Endothelial cell (in vitro differentiated cells): ENCODE results near the gene MYO1E. TPM values are rescaled to one million over a fixed set of nuclear protein-coding genes. Genes with fewer than 3 reads are reported as not detected.

Experiments
- DNase-seq: peaks from one replicate; pipeline ENCODE4 v3.0.0; 2021; ENCODE audit warnings: low spot score
- H3K27ac Mint-ChIP-seq: one replicate; pipeline ENCODE4 v1.8.0; 2021; ENCODE audit warnings: mixed read lengths, inconsistent platforms; ENCODE audit not compliant: unreplicated experiment
- H3K27me3 Mint-ChIP-seq: one replicate; pipeline ENCODE4 v1.8.0; 2021; ENCODE audit warnings: mild to moderate bottlenecking, moderate library complexity, mixed read lengths, inconsistent platforms; ENCODE audit not compliant: unreplicated experiment
- H3K36me3 Mint-ChIP-seq: one replicate; pipeline ENCODE4 v1.8.0; 2021; ENCODE audit warnings: mild to moderate bottlenecking, low read depth, mixed read lengths, inconsistent platforms; ENCODE audit not compliant: unreplicated experiment
- H3K4me1 Mint-ChIP-seq: one replicate; pipeline ENCODE4 v1.8.0; 2021; ENCODE audit warnings: mild to moderate bottlenecking, mixed read lengths, inconsistent platforms; ENCODE audit not compliant: unreplicated experiment
- H3K4me3 Mint-ChIP-seq: one replicate; pipeline ENCODE4 v1.8.0; 2021; ENCODE audit warnings: mild to moderate bottlenecking, mixed read lengths, inconsistent platforms; ENCODE audit not compliant: unreplicated experiment
- H3K9me3 Mint-ChIP-seq: one replicate; pipeline ENCODE4 v1.8.0; 2021; ENCODE audit warnings: mixed read lengths, inconsistent platforms; ENCODE audit not compliant: unreplicated experiment
- total RNA-seq: library from RNA; stranded (reverse); fragmentation: NEBNext Ultra II Directional; extraction: Animal tissue kit (Norgen Biotek cat#: 25700); gene quantifications from one replicate; pipeline ENCODE4 v1.2.1, GENCODE V29; 2021; ENCODE audit not compliant: unreplicated experiment
- TF ChIP-seq, protein P1 (sequence below): fragments of 200-600 bp; sonication (generic); IDR thresholded peaks from one replicate; pipeline ENCODE4 v1.5.0; 2021; ENCODE audit warnings: antibody characterized with exemption; ENCODE audit not compliant: unreplicated experiment

MYO1E gene
- total RNA-seq, 1 donor from 2014 or later, result 146 TPM

DNA sequence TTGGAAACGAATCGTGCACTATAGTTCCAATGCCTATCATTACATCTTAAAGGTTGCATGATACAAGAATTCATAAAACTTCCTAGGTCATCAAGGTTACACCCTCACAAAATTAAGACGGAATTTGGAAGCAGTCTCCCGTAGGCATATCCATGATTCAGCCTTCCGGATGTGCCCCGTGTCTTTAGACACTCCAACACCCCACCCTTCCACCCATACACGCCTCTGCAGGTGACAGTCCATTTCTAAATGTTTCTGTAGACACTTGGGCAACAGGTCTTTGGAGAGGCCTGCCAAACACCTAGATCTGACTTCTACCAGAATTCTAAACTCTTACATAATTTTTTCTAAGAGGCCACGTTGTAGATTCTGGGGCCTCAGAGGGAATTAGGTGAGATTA, 116.2 kb downstream of the MYO1E start:
- Mint-ChIP-seq H3K4me3 (no peak overlapping the region), H3K27ac (no peak overlapping the region), H3K36me3 (peaks cover 3% of the 10 kb centered on the region), H3K27me3 (no peaks in the 10 kb centered on the region), H3K4me1 (no peaks in the 10 kb centered on the region), H3K9me3 (no peaks in the 10 kb centered on the region)
- DNase-seq, result no peak
- TF ChIP-seq, protein P1, sequence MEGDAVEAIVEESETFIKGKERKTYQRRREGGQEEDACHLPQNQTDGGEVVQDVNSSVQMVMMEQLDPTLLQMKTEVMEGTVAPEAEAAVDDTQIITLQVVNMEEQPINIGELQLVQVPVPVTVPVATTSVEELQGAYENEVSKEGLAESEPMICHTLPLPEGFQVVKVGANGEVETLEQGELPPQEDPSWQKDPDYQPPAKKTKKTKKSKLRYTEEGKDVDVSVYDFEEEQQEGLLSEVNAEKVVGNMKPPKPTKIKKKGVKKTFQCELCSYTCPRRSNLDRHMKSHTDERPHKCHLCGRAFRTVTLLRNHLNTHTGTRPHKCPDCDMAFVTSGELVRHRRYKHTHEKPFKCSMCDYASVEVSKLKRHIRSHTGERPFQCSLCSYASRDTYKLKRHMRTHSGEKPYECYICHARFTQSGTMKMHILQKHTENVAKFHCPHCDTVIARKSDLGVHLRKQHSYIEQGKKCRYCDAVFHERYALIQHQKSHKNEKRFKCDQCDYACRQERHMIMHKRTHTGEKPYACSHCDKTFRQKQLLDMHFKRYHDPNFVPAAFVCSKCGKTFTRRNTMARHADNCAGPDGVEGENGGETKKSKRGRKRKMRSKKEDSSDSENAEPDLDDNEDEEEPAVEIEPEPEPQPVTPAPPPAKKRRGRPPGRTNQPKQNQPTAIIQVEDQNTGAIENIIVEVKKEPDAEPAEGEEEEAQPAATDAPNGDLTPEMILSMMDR, result no peak

DNA sequence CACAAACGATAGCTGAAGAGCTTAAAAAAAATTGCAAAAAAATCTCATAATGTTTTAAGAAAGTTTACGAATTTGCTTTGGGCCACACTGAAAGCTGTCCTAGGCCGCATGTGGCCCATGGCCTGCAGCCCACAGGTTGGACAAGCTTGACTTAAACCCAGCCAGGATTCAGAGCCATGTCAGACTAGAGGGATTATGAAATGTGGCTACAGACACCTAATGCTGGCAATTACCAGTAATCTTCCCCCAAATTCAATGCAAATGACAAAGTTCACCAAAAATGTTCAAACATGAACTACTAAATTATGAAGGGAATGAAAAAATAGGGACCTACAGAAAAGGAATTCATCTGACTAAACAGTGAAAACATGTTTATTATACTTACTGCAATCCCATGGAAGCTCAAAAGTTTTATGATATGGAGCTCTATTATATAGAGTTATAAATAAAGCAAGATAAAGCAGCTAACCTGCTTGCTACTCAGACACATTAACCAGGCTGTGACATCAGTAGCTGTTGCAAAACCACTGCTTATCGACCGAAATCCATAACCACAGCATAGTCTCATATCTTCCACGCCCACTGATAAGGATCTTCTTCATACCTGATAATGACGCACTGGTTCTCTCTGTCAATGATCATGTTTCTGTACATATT, 116.9 kb downstream of the MYO1E start:
- Mint-ChIP-seq H3K27ac (no peak overlapping the region), H3K4me1 (no peaks in the 10 kb centered on the region), H3K27me3 (no peaks in the 10 kb centered on the region)

DNA sequence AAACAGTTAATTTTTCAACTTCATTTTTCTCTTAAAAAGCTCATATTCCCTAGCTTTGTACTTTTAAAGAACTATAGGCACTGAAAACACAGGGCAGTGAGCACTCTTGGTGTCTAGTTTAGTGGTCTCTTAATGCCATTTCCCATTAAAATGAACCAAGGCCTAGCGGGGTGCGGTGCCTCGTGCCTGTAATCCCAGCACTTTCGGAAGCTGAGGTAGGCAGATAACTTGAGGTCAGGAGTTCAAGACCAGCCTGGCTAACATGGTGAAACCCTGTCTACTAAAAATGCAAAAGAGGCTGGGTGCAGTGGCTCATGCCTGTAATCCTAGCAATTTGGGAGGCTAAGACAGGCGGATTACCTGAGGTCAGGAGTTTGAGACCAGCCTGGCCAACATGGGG, 120.5 kb downstream of the MYO1E start:
- Mint-ChIP-seq H3K4me3 (no peak overlapping the region), H3K4me1 (no peaks in the 10 kb centered on the region), H3K9me3 (no peaks in the 10 kb centered on the region), H3K27me3 (no peaks in the 10 kb centered on the region), H3K27ac (no peak overlapping the region), H3K36me3 (no peaks in the 10 kb centered on the region)
- DNase-seq, result no peak
- TF ChIP-seq, protein P1, result no peak

More for the DNA sequence above, 116.9 kb downstream of the MYO1E start:
- no peak for DNase-seq
- TF ChIP-seq, protein P1, result no peak
- Mint-ChIP-seq H3K9me3 (no peaks in the 10 kb centered on the region), H3K36me3 (peaks cover 3% of the 10 kb centered on the region), H3K4me3 (no peak overlapping the region)

DNA sequence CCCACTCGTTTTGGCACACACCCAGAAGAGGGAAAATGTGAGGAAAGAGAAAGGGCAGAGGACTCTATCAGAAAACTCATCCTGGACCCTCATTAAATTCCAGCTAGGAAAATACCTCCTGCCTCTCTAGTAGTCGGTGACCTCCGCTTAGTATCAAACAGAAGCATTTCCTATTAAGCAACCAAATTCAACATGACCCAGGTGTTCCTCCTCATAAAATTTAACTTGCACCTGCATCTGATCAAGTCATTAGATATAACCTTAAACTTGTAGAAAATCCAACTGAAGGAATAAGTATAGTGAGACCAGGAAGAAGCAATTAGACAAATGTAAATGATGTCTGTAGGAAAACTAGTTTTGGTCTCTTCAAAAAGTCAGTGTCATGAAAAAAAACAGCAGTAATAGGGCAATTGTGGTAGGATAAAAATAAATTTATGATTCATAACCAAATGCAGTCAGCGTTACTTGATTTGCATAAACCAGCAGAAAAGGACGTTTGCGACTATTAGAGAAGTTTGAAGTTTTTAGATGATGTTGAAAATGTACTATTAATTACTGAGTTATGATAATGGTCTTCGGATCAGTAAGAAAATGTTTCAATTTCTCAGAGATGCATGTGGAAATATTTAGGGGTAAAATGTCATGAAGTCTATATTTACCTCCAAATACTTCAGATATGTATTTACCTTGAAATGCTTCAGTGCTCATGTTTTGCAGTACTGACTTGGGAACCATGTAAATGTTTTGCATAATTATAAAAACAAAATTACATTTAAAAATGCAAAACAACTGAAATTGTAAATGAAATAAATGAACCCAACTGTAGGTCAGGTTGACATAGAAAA, 121.4 kb downstream of the MYO1E start:
- DNase-seq, result no peak
- H3K9me3 Mint-ChIP-seq, result no peaks in the 10 kb centered on the region
- H3K27ac Mint-ChIP-seq, result no peak overlapping the region
- peaks cover 1% of the 10 kb centered on the region for H3K27me3 Mint-ChIP-seq
- no peaks in the 10 kb centered on the region for H3K4me1 Mint-ChIP-seq
- TF ChIP-seq, protein P1, result no peak
- no peaks in the 10 kb centered on the region for H3K36me3 Mint-ChIP-seq
- no peak overlapping the region for H3K4me3 Mint-ChIP-seq

DNA sequence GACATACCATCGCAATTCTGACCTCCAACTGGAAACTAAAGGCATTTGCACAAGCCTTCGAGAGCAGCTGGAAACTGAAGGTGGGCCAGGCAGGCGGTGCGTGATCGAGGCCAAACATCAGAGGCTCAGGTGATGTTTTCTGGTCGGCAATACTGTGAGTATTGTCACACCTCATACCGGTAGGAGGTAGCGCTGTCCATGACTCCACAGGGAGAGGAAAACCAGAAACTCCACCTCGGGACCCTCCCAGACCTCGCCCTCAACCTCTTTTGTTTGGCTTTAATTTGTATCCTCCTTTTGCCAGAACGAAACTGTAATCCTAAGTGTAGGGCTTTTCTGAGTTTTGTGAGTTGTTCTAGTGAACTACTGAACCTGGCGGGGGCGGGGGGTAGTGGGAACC, 122.4 kb downstream of the MYO1E start:
- Mint-ChIP-seq H3K27ac (no peak overlapping the region), H3K9me3 (no peaks in the 10 kb centered on the region), H3K36me3 (no peaks in the 10 kb centered on the region), H3K27me3 (peaks cover 1% of the 10 kb centered on the region), H3K4me1 (no peaks in the 10 kb centered on the region), H3K4me3 (no peak overlapping the region)
- DNase-seq, result no peak
- TF ChIP-seq, protein P1, result no peak
